Mesodermal cell (in vitro differentiated cells): ENCODE measurements around the gene NRM.
"Not testable (repeated sequence)": the region's sequence is repeated elsewhere in the genome, so short reads cannot be mapped to it uniquely, and the experiment has no call there.

Experiments used
- H3K27ac ChIP-seq: 2 replicates; pipeline ENCODE4 v1.7.0; 2013; ENCODE audit warnings: mild to moderate bottlenecking, low read depth, low read length, moderate library complexity; ENCODE audit not compliant: severe bottlenecking
- H3K36me3 ChIP-seq: 2 replicates; pipeline ENCODE4 v1.7.1; 2013; ENCODE audit warnings: mild to moderate bottlenecking, low read length, moderate library complexity; ENCODE audit not compliant: control insufficient read depth, insufficient read depth
- H3K4me1 ChIP-seq: one replicate; pipeline ENCODE4 v1.7.1; 2013; ENCODE audit warnings: mild to moderate bottlenecking, low read length; ENCODE audit not compliant: insufficient read depth, control insufficient read depth, poor library complexity, severe bottlenecking
- H3K4me3 ChIP-seq: 2 replicates; pipeline ENCODE4 v1.7.0; 2013; ENCODE audit warnings: low read length, control low read depth, mild to moderate bottlenecking; ENCODE audit not compliant: insufficient read depth, poor library complexity, severe bottlenecking; ENCODE audit errors: extremely low read depth
- H3K9me3 ChIP-seq: 2 replicates; pipeline ENCODE4 v1.7.1; 2013; ENCODE audit warnings: mild to moderate bottlenecking, low read length, moderate library complexity; ENCODE audit not compliant: control insufficient read depth
- WGBS, 2 experiments: methylation state at CpG; one replicate each; pipeline ENCODE4 v1.1.5; 2013; ENCODE audit warnings: missing lambda C conversion rate in 2 of 2; ENCODE audit not compliant: insufficient coverage in 2 of 2; 5-methylcytosine and 5-hydroxymethylcytosine counted together

The NRM gene

DNA sequence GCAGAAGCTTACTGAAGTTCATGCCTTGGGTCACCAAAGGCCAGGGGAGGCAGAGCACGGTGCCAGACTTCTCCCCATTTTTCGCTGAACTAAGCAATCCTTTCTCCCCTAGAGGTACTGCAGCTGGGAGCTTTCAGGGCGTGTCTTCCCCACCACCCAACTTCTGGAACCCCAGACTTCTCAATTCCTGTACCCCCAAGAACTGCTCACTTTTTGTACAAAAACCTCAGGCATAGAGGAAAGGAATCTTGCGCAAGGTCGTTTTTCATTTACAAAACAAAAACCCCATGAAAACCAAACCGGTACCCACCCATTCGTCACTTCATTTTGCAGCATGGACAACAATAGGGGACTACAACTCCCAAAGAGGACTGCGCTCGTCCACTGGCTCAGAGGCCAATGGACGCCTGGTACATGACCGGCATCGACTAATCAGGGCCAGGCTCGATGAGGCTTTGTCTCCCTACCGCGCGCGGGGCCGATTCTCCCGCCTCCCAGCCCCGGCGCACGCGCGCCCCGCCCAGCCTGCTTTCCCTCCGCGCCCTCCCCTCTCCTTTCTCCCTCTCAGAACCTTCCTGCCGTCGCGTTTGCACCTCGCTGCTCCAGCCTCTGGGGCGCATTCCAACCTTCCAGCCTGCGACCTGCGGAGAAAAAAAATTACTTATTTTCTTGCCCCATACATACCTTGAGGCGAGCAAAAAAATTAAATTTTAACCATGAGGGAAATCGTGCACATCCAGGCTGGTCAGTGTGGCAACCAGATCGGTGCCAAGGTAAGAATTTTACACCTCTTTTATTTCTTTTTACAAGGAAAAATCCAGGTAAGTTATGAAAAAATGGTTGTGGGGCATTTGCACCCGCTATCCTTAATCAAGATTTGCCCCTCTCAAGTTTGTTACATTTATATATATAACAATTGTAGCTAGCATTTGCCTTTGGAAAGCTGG, 29.3 kb upstream of the NRM start, which contains the start of gene TUBB:
Gene TUBB, plus strand, starts transcription at position 562 of the 947 bp plus-strand sequence. Its CDS starts 155 bp downstream, at position 717.
- Histone ChIP-seq H3K9me3 (no peaks in the 10 kb centered on the region), H3K4me1 (peaks cover 31% of the 10 kb centered on the region), H3K36me3 (peaks cover 51% of the 10 kb centered on the region), H3K4me3 (peak within 1 kb of the TSS; percentile 93), H3K27ac (peak within 1 kb of the TSS; percentile 97)
- WGBS, 2 experiments: 0% methylated on average over 27 to 31 of the region's 38 CpGs

DNA sequence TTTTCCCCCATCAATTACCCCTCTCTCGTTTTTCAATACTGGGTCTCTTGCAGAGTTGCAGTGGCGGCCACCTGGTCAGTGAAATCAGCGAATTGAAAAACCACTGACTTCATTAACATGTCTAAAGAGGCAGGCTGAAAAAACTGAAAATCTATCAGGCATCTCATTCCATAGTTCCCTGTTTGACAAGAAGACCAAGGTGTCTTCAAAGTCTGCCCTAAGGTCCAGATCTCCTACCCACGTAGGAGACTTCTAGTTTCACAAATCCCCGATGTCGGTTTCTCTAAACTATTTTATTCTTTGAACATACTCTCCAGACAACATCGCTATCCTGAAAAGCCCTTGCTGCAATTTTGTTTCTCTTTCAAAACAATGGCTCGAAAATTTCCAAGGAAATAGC, 28.6 kb upstream of the NRM start:
- H3K36me3 ChIP-seq: peaks cover 51% of the 10 kb centered on the region
- 6 to 8% methylated on average over 7 to 8 of the region's 8 CpGs for WGBS, 2 experiments

DNA sequence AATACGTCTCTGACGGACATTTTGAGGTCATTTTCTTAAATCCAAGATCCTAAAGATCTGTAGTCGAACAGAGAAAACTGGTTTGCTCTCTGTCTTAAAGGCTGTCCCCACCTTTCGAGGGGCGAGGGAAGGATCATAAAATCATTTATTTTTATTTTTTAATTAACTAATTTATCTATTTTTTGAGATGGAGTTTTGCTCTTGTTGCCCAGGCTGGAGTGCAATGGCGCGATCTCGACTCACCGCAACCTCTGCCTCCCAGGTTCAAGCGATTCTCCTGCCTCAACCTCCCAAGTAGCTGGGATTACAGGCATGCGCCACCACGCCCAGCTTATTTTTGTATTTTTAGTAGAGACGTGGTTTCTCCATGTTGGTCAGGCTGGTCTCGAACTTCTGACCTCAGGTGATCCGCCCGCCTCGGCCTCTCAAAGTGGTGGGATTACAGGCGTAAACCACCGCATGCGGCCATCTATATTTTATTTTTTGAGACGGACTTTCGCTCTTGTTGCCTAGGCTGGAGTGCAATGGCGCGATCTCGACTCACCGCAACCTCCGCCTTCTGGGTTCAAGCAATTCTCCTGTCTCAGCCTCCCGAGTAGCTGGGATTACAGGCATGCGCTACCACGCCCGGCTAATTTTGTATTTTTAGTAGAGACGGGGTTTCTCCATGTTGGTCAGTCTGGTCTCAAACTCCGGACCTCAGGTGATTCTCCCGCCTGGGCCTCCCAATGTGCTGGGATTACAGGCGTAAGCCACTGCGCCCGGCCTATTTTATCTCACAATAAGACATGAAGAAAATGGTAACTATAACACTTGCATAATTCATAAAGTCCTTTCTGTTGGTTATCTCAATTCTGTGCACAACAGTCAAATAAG, 27.3 kb upstream of the NRM start:
- peak overlapping the region; percentile 89 for H3K27ac ChIP-seq
- H3K9me3 ChIP-seq: not testable (repeated sequence)
- H3K36me3 ChIP-seq: peaks cover 51% of the 10 kb centered on the region
- peaks cover 16% of the 10 kb centered on the region for H3K4me1 ChIP-seq
- WGBS, 2 experiments: 84 to 89% methylated on average over 24 of the region's 37 CpGs
- H3K4me3 ChIP-seq: peak overlapping the region; percentile 38

More for the DNA sequence above, 28.6 kb upstream of the NRM start:
- Histone ChIP-seq H3K27ac (peak overlapping the region; percentile 97), H3K4me1 (peaks cover 27% of the 10 kb centered on the region), H3K9me3 (no peaks in the 10 kb centered on the region), H3K4me3 (peak overlapping the region; percentile 93)

DNA sequence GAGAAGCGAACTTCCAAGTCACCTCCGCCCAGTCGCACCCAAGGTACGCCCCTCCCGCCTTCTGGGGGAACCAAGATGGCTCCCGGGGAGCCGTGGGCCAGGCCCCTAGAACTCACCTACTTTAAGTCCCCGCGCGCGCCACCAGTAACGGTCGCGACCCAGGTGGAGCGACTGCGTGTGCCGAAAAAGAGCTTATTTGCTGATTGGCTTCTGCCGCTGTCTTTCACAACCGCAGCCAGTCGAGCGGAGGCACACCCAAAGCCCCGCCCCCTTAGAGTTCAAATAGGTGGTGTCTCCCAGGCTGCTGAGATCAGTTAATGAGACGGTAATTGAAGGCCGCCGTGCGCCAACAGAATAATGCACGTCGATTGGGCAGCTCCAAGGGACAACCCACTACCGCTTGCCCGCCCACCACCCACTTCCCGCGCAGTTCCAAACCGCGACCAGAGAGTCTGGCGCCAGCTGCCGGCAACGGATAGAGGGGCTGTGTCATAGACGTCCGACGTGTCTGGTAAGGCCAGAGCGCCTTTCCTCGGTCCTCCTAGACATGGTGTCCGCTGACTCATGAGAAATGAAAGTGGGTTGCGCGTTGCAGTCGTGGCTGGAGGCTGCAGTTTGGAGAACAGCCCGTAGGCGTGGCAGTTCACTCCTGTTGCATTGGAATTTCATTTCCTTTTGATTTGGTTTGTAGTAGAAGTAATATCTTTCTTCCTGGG, 26.5 kb upstream of the NRM start, which contains the start of gene MDC1:
Gene MDC1, minus strand, starts transcription at position 153 of the 716 bp plus-strand sequence. CDS start 2,106 bp downstream, outside the sequence.
- no peaks in the 10 kb centered on the region for H3K9me3 ChIP-seq
- H3K36me3 ChIP-seq: peaks cover 51% of the 10 kb centered on the region
- H3K4me3 ChIP-seq: peak within 1 kb of the TSS; percentile 80
- 0% methylated on average over 44 of the region's 48 CpGs for WGBS, 2 experiments
- H3K27ac ChIP-seq: peak within 1 kb of the TSS; percentile 89
- H3K4me1 ChIP-seq: peaks cover 12% of the 10 kb centered on the region

DNA sequence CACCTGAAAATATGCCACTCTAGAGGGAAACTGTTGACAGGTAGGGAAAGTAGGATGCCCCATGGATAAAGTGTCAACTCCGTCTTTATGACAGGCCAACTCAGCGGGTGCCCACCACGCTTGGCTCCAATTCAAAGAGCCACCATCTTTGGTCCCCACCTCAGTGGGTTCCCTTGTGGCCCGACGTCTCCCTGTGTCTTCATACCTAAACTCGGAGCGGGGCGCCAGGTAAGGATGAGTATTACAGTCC, 26.0 kb upstream of the NRM start:
- WGBS, 2 experiments: 1 to 3% methylated on average over 8 of the region's 8 CpGs
- peak overlapping the region; percentile 87 for H3K27ac ChIP-seq
- peak overlapping the region; percentile 80 for H3K4me3 ChIP-seq
- peaks cover 12% of the 10 kb centered on the region for H3K4me1 ChIP-seq
- peaks cover 51% of the 10 kb centered on the region for H3K36me3 ChIP-seq
- H3K9me3 ChIP-seq: no peaks in the 10 kb centered on the region

DNA sequence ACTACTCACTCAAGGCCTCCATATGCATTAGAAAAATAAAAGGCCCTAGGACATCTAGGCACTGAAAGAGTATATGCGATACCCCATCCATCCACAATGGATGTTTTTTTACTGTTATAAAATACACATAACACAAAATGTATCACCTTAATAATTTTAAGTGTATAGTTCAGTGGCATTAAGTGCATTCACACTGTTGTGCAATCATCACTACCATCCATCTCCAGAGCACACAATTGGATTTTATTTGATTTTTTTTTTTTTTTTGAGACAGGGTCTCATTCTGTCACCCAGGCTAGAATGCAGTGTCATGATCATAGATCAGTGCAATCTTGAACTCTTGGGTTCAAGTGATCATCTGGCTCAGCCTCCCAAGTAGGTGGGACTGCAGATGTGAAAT, 23.5 kb upstream of the NRM start:
- Histone ChIP-seq H3K4me1 (peaks cover 10% of the 10 kb centered on the region), H3K9me3 (no peaks in the 10 kb centered on the region), H3K27ac (no peak overlapping the region), H3K36me3 (peaks cover 61% of the 10 kb centered on the region), H3K4me3 (no peak overlapping the region)
- no CpG with 5 or more reads among the region's 1 CpG for WGBS, 2 experiments

DNA sequence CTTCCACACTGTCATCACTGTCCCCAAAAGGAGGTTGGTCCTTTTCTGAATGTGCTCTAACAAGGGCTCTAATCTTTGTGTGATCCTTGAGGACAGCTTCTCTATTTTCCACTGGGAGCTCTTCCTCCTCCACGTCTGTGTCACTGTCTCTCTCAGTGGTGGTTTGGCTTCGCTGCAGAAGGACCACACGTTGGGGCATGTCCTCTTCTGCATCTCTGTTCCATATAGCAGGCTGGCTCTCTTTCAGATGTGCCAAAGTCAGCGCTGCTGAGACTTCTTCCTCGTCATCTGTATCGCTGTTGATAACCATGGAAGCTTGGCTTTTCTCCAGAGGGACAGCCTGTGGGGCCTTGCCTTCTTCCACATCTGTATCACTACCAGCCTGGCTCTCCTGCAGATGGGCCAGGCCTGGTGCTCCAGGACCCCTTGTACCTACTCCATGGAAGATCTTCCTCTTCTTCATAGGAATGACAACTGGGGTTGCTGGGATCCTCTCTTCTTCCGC, 21.7 kb upstream of the NRM start:
- no peak overlapping the region for H3K27ac ChIP-seq
- 95 to 97% methylated on average over 7 of the region's 7 CpGs for WGBS, 2 experiments
- peaks cover 79% of the 10 kb centered on the region for H3K36me3 ChIP-seq
- H3K4me3 ChIP-seq: no peak overlapping the region
- peaks cover 5% of the 10 kb centered on the region for H3K4me1 ChIP-seq
- no peaks in the 10 kb centered on the region for H3K9me3 ChIP-seq

DNA sequence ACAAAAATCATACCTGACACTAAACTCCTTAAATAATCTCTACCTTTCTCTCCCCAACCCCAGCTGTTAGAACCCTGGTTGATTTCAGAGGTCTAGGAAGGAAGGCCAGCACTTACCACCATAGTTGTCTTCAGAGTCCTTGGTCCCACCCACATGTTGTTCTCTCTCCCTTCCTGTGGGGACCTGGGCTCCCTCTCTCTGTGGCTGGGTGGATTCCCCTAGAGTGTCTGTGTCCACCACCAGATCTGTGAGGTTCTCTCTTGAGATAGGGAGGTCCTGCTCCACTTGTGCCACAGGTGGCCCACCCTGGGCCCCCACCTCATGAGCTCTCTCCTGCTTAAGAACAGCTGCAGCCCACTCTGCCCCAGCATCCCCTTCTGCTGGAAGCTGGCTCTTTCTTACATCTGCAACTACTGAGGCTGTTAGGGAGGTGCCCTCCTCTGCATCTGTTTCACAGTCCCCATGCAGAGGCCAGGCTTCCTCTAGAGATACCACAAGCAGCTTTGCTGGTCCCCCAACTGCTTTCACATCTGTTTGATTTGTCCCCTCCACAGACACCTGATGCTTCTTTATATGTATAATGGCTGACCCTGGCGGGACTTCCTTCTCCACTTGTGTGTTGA, 21.1 kb upstream of the NRM start:
- Histone ChIP-seq H3K9me3 (no peaks in the 10 kb centered on the region), H3K27ac (no peak overlapping the region), H3K4me1 (peaks cover 5% of the 10 kb centered on the region), H3K4me3 (no peak overlapping the region), H3K36me3 (peaks cover 85% of the 10 kb centered on the region)
- WGBS, 2 experiments: 80 to 100% methylated on average over 1 of the region's 1 CpG

DNA sequence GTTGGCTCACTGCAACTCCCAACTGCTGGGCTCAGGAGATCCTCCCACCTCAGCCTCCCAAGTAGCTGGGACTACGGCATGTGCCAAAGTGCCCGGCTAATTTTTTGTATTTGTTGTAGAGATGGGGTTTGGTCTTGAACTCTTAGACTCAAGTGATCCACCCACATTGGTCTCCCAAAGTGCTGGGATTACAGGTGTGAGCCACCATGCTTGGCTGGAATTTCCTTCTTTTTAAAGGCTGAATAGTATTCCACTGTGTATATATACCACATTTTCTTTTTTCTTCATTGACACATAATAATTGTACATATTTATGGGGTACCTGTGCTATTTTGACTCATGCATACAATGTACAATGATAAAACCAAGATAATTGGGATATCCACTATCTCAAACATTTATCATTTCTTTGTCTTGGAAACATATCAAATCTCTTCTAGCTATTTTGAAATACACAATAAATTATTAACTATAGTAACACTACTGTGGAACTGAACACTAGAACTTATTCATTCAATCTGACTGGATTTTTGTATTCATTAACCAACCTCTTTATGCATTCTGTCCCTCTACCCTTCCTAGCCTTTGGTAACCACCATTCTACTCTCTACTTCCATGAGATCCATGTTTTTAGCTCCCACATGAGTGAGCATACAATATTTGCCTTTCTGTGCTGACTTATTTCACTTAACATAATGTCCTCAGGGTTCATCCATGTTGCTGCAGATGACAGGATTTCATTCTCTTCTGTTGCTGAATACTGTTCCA, 18.5 kb upstream of the NRM start:
- H3K4me1 ChIP-seq: no peaks in the 10 kb centered on the region
- WGBS, 2 experiments: no CpG with 5 or more reads among the region's 2 CpGs
- H3K4me3 ChIP-seq: no peak overlapping the region
- no peak overlapping the region for H3K27ac ChIP-seq
- H3K9me3 ChIP-seq: no peaks in the 10 kb centered on the region
- H3K36me3 ChIP-seq: peaks cover 91% of the 10 kb centered on the region
